ENCODE measurements around the gene CIT.
"Not testable (repeated sequence)": the region's sequence is repeated elsewhere in the genome, so short reads cannot be mapped to it uniquely, and the experiment has no call there.

The CIT gene

GRCh38 chr12:119876761-119877638, at the start of gene CIT:
TSS of gene CIT (minus strand) at chr12:119877320. CDS start at chr12:119876168, 1,152 bp downstream.
- peak; percentile 84 for DNase-seq

- DNase-seq, result no peak
Observed at GRCh38 chr12:119925269-119925668, 48.1 kb upstream of the CIT start.

GRCh38 chr12:119920064-119920463, 42.9 kb upstream of the CIT start:
- DNase-seq, result no peak

GRCh38 chr12:119915894-119916510, 38.9 kb upstream of the CIT start:
- no peak for DNase-seq

GRCh38 chr12:119914666-119915065, 37.5 kb upstream of the CIT start:
- DNase-seq, result no peak

- DNase-seq, result no peak
Observed at GRCh38 chr12:119913536-119914330, 36.6 kb upstream of the CIT start.

GRCh38 chr12:119911182-119911581, 34.1 kb upstream of the CIT start:
- no peak for DNase-seq

GRCh38 chr12:119910586-119910985, 33.5 kb upstream of the CIT start:
- no peak for DNase-seq

GRCh38 chr12:119902084-119902509, 25.0 kb upstream of the CIT start:
- peak; percentile 69 for DNase-seq

- no peak for DNase-seq
Observed at GRCh38 chr12:119901670-119902069, 24.6 kb upstream of the CIT start.

GRCh38 chr12:119894916-119895315, 17.8 kb upstream of the CIT start:
- no peak for DNase-seq

GRCh38 chr12:119892611-119893010, 15.5 kb upstream of the CIT start:
- DNase-seq, result not testable (repeated sequence)

GRCh38 chr12:119885549-119885948, 8.4 kb upstream of the CIT start:
- DNase-seq, result no peak

- not testable (repeated sequence) for DNase-seq
Observed at GRCh38 chr12:119883791-119884190, 6.7 kb upstream of the CIT start.

GRCh38 chr12:119883237-119883636, 6.1 kb upstream of the CIT start:
- no peak for DNase-seq

- DNase-seq, result no peak
Observed at GRCh38 chr12:119877639-119877948, 474 bp upstream of the CIT start.

- no peak for DNase-seq
Observed at GRCh38 chr12:119870457-119870856, 6.7 kb downstream of the CIT start.

- DNase-seq, result no peak
Observed at GRCh38 chr12:119869720-119870119, 7.4 kb downstream of the CIT start.

- DNase-seq, result no peak
Observed at GRCh38 chr12:119868992-119869391, 8.1 kb downstream of the CIT start.

- no peak for DNase-seq
Observed at GRCh38 chr12:119864591-119864990, 12.5 kb downstream of the CIT start.

GRCh38 chr12:119859241-119859640, 17.9 kb downstream of the CIT start:
- no peak for DNase-seq

GRCh38 chr12:119857041-119857591, 20.0 kb downstream of the CIT start:
- DNase-seq, result no peak

- DNase-seq, result no peak
Observed at GRCh38 chr12:119850330-119850729, 26.8 kb downstream of the CIT start.

Measured in activated CD4-positive, alpha-beta T cell treated with anti-CD3 and anti-CD28 coated beads, Interleukin-2, amount 50 U/mL, for 1 hour (primary cell).